OCI-LY1 (cell line): ENCODE results near the gene CACNA1D.

Source experiments
- CTCF ChIP-seq: fragments of 200-600 bp; sonication (generic), shearing (Covaris generic); IDR thresholded peaks from 2 replicates; pipeline ENCODE4 v1.5.1; 2017; ENCODE audit warnings: mild to moderate bottlenecking, antibody characterized with exemption, low read length, moderate library complexity, mixed read lengths
- EZH2 ChIP-seq: fragments of 200-600 bp; sonication (generic), shearing (Covaris generic); IDR thresholded peaks from 2 replicates; pipeline ENCODE4 v1.8.0; 2017; ENCODE audit warnings: borderline replicate concordance, mixed run types, mild to moderate bottlenecking, antibody characterized with exemption, low read length, moderate library complexity, mixed read lengths

- TF ChIP-seq CTCF = no peak
- no peak for TF ChIP-seq EZH2
Measured at GRCh38 chr3:53583161-53583690, 88.8 kb downstream of the CACNA1D start.
